Small intestine (tissue), 7 donors: ENCODE measurements around the gene ANP32A. TPM values are rescaled to one million over a fixed set of nuclear protein-coding genes. Genes with fewer than 3 reads are reported as not detected.

Experiments used
- DNase-seq, 2 donors: peaks; one replicate each; pipeline versions ENCODE4 v3.0.0 to v3.0.0-alpha.2; 2013
- FAIRE-seq: peaks from 2 replicates; lab custom pipeline; 2012; peaks lifted over from hg19 to GRCh38; lab: Jason Lieb, UNC
- H3K27ac ChIP-seq, 3 donors: one replicate each; pipeline ENCODE4 v1.5.1; 2013; ENCODE audit warnings: low read length in 2 of 3, mild to moderate bottlenecking in 2 of 3, control low read depth in 1 of 3, inconsistent platforms in 1 of 3, low read depth in 1 of 3, moderate library complexity in 1 of 3
- H3K27me3 ChIP-seq, 3 donors: one replicate each; pipeline ENCODE4 v1.6.1; 2013; ENCODE audit warnings: low read length in 3 of 3, inconsistent platforms in 1 of 3; ENCODE audit not compliant: control insufficient read depth in 3 of 3, insufficient read depth in 3 of 3
- H3K36me3 ChIP-seq, 3 donors: one replicate each; pipeline ENCODE4 v1.6.1; 2013; ENCODE audit warnings: low read length in 3 of 3, inconsistent platforms in 1 of 3, low read depth in 1 of 3, mild to moderate bottlenecking in 1 of 3, moderate library complexity in 1 of 3; ENCODE audit not compliant: control insufficient read depth in 3 of 3, insufficient read depth in 2 of 3
- H3K4me1 ChIP-seq, 3 donors: one replicate each; pipeline ENCODE4 v1.6.1; 2013; ENCODE audit warnings: low read length in 2 of 3, inconsistent platforms in 1 of 3, low read depth in 1 of 3, mild to moderate bottlenecking in 1 of 3, moderate library complexity in 1 of 3; ENCODE audit not compliant: control insufficient read depth in 3 of 3, insufficient read depth in 2 of 3
- H3K4me3 ChIP-seq, 3 donors: one replicate each; pipeline ENCODE4 v1.5.1; 2013; ENCODE audit warnings: low read length in 3 of 3, control low read depth in 1 of 3, inconsistent platforms in 1 of 3, low read depth in 1 of 3, mild to moderate bottlenecking in 1 of 3, moderate library complexity in 1 of 3
- H3K9me3 ChIP-seq, 2 donors: one replicate each; pipeline ENCODE4 v1.6.1; 2013; ENCODE audit warnings: low read depth in 1 of 2, low read length in 1 of 2; ENCODE audit not compliant: control insufficient read depth in 2 of 2, insufficient read depth in 1 of 2
- WGBS, 3 donors: extraction: QIAGEN DNeasy Blood & Tissue Kit; methylation state at CpG; one replicate each; pipeline ENCODE4 v1.1.7; 2013; 5-methylcytosine and 5-hydroxymethylcytosine counted together
- polyA plus RNA-seq, 4 donors: library from polyadenylated mRNA; stranded (reverse) in 3 of 4; unstranded in 1 of 4; fragments of 200-250 nt in 3 of 4; fragments of 120-200 nt in 1 of 4; gene quantifications; one replicate each; pipeline versions ENCODE4 v1.2.1 to v1.2.3, GENCODE V29; 2013
- donor health status: healthy with polysubstance abuse.
- donor health status: control.
- donor health status: control.
- donor health status: Bipolar disorder and iron deficiency.
- donor health status: healthy.

Gene ANP32A
- polyA plus RNA-seq, 4 donors = 56.2 to 227 (median 103) TPM

GRCh38 chr15:68830141-68830785 is 9.6 kb upstream of the ANP32A start:
- Histone ChIP-seq H3K36me3 (no peaks in the 10 kb centered on the region), H3K4me1 (no peaks in the 10 kb centered on the region), H3K27ac (no peak overlapping the region), H3K9me3 (no peaks in the 10 kb centered on the region), H3K27me3 (peaks cover 0 to 7% (median 2%) of the 10 kb centered on the region in 3 donors), H3K4me3 (no peak overlapping the region)
- FAIRE-seq (no peak), DNase-seq (no peak)
- WGBS, 3 donors = 34 to 55% (median 36%) methylated on average over 3 of the region's 3 CpGs

- no peak overlapping the region for H3K4me3 ChIP-seq
- H3K9me3 ChIP-seq = no peaks in the 10 kb centered on the region
- H3K27me3 ChIP-seq = peaks cover 0 to 3% (median 2%) of the 10 kb centered on the region in 3 donors
- no peaks in the 10 kb centered on the region for H3K4me1 ChIP-seq
- FAIRE-seq (no peak), DNase-seq (peak; percentile 31 to 37)
- no peak overlapping the region for H3K27ac ChIP-seq
- no peaks in the 10 kb centered on the region for H3K36me3 ChIP-seq
Observed at GRCh38 chr15:68829068-68829467, 8.4 kb upstream of the ANP32A start.

DNA sequence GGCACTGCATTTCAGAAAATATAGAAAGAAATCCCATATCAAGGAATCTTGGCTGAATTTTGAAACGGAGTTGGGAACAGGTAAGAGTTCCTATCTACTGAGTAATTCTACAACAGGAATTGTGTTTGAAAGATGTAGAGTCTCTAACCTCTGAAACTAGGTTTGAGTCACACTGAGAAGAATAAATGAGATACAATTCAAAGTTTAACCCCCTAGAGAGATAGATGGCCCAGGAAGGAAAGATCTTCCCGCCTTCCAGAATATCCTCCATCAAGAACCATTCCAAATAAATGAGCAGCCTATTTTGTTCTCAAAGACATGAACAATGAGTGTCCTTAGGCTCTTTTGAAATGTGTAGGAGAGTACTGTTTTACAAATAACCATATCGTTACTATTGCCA is 2.9 kb upstream of the ANP32A start:
- FAIRE-seq (no peak), DNase-seq (no peak)
- H3K27ac ChIP-seq = no peak overlapping the region
- no peaks in the 10 kb centered on the region for H3K36me3 ChIP-seq
- H3K4me3 ChIP-seq = no peak overlapping the region
- H3K9me3 ChIP-seq = no peaks in the 10 kb centered on the region
- H3K27me3 ChIP-seq = no peaks in the 10 kb centered on the region
- WGBS, 3 donors = 94 to 96% (median 96%) methylated on average over 3 of the region's 3 CpGs
- peaks cover 0 to 4% (median 0%) of the 10 kb centered on the region in 3 donors for H3K4me1 ChIP-seq

- DNase-seq (no peak), FAIRE-seq (peak; percentile 10)
- peaks cover 0 to 4% (median 0%) of the 10 kb centered on the region in 3 donors for H3K4me1 ChIP-seq
- H3K4me3 ChIP-seq = no peak overlapping the region
- H3K27ac ChIP-seq = no peak overlapping the region
- H3K27me3 ChIP-seq = no peaks in the 10 kb centered on the region
- 63 to 65% (median 63%) methylated on average over 3 of the region's 3 CpGs for WGBS, 3 donors
- H3K9me3 ChIP-seq = no peaks in the 10 kb centered on the region
- H3K36me3 ChIP-seq = no peaks in the 10 kb centered on the region
Observed at GRCh38 chr15:68822818-68823217, 2.1 kb upstream of the ANP32A start.

GRCh38 chr15:68821841-68822381 is 1.2 kb upstream of the ANP32A start:
- no peak for FAIRE-seq
- H3K4me1 ChIP-seq = peaks cover 0 to 4% (median 0%) of the 10 kb centered on the region in 3 donors
- H3K27me3 ChIP-seq = no peaks in the 10 kb centered on the region
- no peaks in the 10 kb centered on the region for H3K36me3 ChIP-seq
- no peaks in the 10 kb centered on the region for H3K9me3 ChIP-seq
- peak overlapping the region; percentile 89 to 98 (median 97) for H3K4me3 ChIP-seq
- WGBS, 3 donors = 1 to 6% (median 2%) methylated on average over 16 of the region's 16 CpGs
- H3K27ac ChIP-seq = peak overlapping the region; percentile 52 to 97 (median 61)
- peak; percentile 70 to 77 for DNase-seq

GRCh38 chr15:68821190-68821840 is 620 bp upstream of the ANP32A start:
- 0 to 1% (median 0%) methylated on average over 20 to 60 of the region's 60 CpGs for WGBS, 3 donors
- H3K36me3 ChIP-seq = no peaks in the 10 kb centered on the region
- DNase-seq (peak in 1 of 2 donors; percentile 61), FAIRE-seq (no peak)
- no peaks in the 10 kb centered on the region for H3K27me3 ChIP-seq
- peaks cover 0 to 9% (median 0%) of the 10 kb centered on the region in 3 donors for H3K4me1 ChIP-seq
- H3K4me3 ChIP-seq = peak overlapping the region; percentile 89 to 98 (median 97)
- H3K27ac ChIP-seq = peak overlapping the region; percentile 61 to 97 (median 81)
- no peaks in the 10 kb centered on the region for H3K9me3 ChIP-seq

GRCh38 chr15:68819495-68820294 is 1.0 kb downstream of the ANP32A start:
- WGBS, 3 donors = 0 to 1% (median 0%) methylated on average over 41 to 48 of the region's 48 CpGs
- Histone ChIP-seq H3K27me3 (no peaks in the 10 kb centered on the region), H3K9me3 (no peaks in the 10 kb centered on the region), H3K4me3 (peak overlapping the region; percentile 89 to 98 (median 97)), H3K27ac (peak overlapping the region; percentile 91 to 97 (median 91)), H3K4me1 (peaks cover 5 to 22% (median 11%) of the 10 kb centered on the region in 3 donors), H3K36me3 (no peaks in the 10 kb centered on the region)
- peak; percentile 52 to 76 for DNase-seq
- no peak for FAIRE-seq
